Measurements from ENCODE around the gene CHD6.

Gene CHD6

DNA sequence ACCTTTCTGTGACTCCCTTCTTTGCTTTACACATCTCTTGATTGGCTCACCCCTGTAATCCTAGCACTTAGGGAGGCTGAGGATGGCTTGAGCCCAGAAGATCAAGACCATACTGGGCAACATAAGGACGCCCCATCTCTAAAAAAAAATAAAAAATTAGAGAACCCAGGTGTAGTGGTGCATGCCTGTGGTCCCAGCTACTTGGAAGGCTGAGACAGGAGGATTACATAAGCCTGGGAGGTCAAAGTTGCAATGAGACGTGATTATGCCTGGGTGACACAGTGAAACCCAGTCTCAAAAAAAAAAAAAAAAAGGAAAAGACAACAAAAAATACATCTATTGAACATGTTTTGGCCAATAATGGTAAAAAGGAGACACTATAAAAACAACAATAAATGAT lies 37.8 kb downstream of the CHD6 start:
- no peak for DNase-seq (ENCODE audit: low read depth in 3 of 3)

GRCh38 chr20:41577129-41578009 lies 40.8 kb downstream of the CHD6 start:
- DNase-seq (ENCODE audit: low read depth in 3 of 3), result no peak

DNA sequence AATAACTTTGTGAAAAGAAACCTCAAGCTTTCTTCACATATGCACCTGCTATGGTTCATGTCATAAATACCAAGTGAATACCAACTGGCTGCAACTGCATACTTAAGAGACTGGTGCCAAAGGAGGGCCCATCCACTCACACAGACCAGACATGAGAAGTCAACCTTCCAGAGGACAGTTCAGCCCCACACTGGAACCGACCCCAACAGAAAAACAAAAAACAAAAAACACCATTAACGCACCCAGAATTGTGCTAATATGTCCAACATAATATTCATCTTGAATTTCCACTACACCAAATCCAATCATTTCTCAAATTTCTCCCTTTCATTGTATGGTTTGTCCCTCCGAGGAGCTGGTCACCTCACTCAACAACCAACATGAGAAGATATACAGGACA lies 42.8 kb downstream of the CHD6 start:
- no peak for DNase-seq (ENCODE audit: low read depth in 3 of 3)

DNA sequence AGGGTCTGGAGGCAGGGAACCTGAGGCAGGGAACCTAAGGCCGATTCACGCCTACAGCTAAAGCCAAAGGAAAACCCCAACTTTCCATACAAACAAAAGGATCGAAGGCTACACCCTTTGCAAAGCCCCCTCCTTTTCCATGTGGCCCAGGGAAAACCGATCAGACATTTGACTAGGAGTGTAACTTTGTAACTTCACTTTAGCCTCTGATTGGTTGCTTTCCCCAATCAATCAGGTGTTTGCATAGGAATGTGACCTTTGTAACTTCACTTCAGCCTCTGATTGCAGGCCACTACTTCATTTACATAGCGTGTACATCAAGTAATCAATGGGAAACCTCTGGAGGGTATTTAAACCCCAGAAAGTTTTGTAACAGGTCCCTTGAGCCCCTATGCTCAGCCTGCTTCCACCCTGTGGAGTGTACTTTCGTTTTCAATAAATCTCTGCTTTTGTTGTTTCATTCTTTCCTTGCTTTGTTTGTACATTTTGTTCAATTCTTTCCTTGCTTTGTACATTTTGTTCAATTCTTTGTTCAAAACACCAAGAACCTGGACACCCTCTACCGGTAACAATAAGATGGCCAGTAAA lies 43.3 kb downstream of the CHD6 start:
- no peak for DNase-seq (ENCODE audit: low read depth in 3 of 3)

- DNase-seq (ENCODE audit: low read depth in 3 of 3), result no peak
Measured at GRCh38 chr20:41573955-41574354, 44.2 kb downstream of the CHD6 start.

GRCh38 chr20:41572010-41572572 lies 46.1 kb downstream of the CHD6 start:
- DNase-seq (ENCODE audit: low read depth in 3 of 3), result no peak

DNA sequence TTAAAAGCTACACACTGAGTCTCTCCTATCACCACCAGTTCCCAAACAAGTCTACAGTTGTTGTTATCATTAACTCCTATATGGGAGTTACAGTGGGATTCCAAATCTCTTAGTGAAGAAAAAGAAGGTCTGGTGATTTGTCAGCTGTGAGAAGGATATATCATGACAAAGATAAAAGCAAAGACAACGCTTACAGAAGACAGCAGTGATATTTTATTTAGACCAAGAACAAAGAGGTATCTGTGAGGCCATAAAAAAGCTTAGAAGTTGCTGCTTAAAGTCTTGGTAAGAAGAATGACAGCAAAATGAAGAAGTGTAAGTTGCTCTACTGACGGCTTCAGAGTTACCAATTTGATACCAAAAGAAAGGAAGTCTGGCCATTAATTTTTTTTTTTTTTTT lies 47.2 kb downstream of the CHD6 start:
- no peak for DNase-seq (ENCODE audit: low read depth in 3 of 3)

DNA sequence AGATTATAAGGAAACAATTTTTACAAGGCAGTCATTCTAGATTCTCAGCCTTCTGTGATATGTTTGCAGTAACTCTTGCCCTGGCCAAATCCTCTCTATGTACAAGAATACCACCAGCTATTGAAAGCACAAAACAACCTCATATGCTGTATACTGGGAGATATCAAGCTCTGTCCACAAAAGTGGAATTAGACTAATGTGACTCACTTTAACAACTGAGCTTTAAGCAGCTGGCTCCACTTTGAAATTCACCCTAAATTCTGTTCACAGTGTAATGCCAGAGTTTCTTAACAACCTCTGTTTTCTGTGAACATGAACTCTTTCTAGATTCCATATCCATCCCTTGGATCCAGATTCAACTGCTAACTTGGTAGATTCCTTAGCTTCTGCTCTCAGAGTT lies 47.6 kb downstream of the CHD6 start:
- DNase-seq (ENCODE audit: low read depth in 3 of 3), result no peak

GRCh38 chr20:41567615-41568014 lies 50.6 kb downstream of the CHD6 start:
- no peak for DNase-seq (ENCODE audit: low read depth in 3 of 3)

GRCh38 chr20:41566896-41567527 lies 51.2 kb downstream of the CHD6 start:
- no peak for DNase-seq (ENCODE audit: low read depth in 3 of 3)

GRCh38 chr20:41563087-41563486 lies 55.1 kb downstream of the CHD6 start:
- no peak for DNase-seq (ENCODE audit: low read depth in 3 of 3)

DNA sequence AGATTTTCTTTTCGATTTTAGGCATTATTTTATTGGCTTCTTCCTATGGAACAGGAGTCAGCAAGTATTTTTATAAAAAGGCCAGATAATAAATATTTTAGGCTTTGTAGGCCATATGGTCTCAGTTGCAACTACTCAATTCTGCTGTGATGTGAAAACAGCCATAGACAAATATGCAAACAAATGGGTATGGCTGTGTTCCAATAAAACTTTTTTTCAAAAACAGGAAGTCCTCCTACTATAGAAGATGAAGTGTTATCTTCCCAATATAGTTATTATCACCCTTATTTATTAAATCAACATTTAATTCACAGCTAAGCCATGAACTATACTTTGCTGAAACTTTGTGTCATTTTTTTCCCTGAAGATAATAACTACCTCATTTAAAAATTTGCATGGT lies 57.2 kb downstream of the CHD6 start:
- DNase-seq (ENCODE audit: low read depth in 3 of 3), result no peak

DNA sequence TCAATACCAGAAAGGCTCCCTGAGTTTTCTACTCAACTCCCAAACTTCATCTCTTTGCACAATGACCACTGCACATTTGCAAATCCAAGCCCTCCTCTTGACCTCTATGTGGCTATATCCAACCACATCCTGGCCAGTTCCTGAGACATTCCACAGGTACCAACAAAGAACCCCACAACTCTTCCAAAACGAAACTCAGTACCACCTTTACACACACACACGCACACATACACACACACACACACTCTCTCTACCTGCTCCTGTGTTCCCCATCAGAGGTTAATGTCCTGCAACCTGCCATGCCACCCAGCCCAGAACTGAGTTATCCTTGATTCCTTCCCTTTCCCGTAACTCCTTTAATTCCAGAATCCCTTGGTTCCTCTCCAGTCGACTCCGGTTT lies 58.5 kb downstream of the CHD6 start:
- DNase-seq (ENCODE audit: low read depth in 3 of 3), result no peak

- no peak for DNase-seq (ENCODE audit: low read depth in 3 of 3)
Measured at GRCh38 chr20:41553142-41553879, 64.9 kb downstream of the CHD6 start.

DNA sequence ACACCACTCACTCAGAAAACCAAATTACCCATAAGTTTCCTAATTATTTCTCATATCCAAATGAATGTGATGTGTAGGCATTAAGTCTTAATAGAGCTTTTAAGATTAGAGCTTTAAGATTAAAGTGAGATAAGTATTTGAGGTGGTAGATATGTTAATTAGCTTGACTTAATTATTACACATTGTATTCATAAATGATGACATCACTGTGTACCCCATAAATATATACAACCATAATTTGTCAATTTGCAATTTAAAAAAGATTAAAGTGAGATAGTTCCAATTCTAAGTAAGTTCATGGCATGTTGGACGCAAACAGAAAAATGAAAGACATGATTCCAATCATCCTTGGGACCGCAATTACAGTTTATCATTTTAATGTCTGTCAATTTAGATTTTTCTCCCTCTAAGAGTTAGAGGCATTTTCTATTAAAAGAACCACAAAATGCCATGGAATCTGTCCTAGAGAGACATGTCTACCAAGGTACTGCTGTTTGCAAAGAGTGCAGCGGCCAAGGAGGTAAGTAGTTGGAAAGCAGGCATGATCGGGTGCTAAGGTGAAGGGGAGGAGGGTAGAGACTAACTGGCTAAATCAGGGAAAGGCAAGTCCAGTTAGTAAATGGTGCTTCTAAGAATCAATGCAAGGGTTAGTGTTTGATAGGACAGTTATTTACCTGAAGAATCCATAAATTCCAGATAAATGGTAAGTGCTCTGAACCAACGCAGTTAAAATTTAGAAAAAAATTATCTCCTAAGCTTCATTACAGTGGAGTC lies 65.7 kb downstream of the CHD6 start:
- no peak for DNase-seq (ENCODE audit: low read depth in 3 of 3)

DNA sequence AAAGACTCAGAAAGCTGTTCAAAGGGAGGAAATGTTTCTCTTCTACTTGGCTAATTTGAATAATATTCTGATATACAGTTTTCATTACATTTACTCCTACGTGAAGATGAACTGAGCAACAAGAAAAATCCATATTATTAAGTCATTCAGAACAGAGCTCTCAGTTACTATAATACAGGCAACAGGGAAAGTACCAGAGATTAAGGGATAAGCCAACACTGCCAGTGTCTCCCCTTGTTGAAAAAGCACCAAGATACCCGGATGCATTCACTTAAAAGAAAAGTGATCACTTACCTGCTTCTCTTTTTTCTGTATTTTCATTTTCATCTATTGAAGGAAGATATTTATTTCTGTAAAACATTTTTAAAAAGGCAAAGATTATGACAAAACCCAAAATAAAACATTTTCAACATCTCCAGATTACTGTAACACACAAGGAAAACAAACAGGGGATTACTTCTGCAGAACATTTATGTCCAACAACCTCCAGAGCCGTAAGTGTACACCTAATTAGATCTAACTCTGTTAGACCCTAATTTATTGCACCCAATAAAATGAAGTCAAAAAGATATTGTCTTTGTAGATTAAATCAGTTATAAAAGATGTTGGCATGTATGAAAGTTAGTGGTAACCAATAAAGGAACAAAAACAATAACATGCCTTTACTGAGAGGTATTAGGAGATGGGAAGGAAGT lies 67.0 kb downstream of the CHD6 start:
- DNase-seq (ENCODE audit: low read depth in 3 of 3), result no peak

- no peak for DNase-seq (ENCODE audit: low read depth in 3 of 3)
Measured at GRCh38 chr20:41547221-41547620, 71.0 kb downstream of the CHD6 start.

DNA sequence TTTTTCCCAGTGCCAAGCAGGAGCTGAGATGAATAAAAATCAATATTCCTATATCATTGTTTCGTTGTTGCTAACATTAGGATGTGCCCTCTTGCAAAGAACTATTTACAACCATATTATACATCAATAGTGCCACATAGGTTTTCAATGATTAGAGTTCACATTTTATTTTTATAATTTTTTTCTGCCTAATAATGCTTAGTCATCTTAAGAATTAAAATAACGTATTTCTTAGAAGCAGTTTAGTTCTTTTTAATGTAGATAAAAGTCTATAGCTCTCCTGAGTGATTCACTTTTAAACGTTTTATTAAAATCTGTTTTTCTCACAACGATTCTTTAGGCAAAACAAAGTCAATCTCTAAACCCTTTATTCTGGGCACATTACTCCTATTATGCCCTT lies 71.6 kb downstream of the CHD6 start:
- DNase-seq (ENCODE audit: low read depth in 3 of 3), result no peak

GRCh38 chr20:41544472-41544871 lies 73.7 kb downstream of the CHD6 start:
- DNase-seq (ENCODE audit: low read depth in 3 of 3), result no peak

GRCh38 chr20:41540918-41541317 lies 77.3 kb downstream of the CHD6 start:
- no peak for DNase-seq (ENCODE audit: low read depth in 3 of 3)

DNA sequence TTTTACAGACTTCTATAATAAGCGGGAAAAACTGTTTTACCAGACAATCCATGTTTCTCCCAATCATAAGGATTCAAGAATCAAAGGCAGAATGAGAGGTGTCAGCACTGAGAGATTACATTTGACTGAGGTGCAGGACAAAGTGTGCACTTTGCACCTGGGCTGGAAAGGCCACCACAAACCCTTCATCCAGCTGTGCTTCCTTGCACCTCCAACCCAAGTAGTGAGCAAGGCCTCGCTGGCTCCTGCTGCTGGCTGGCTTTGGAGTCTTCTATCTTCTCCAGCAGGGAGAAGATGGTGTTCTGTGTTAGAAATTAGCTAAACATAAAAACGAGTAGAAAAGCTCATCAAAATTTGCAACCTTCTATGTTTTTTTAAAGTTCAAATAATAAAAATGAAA lies 77.7 kb downstream of the CHD6 start:
- no peak for DNase-seq (ENCODE audit: low read depth in 3 of 3)
